Right lobe of liver (tissue), 6 donors: Measurements from ENCODE around the gene IFNA14. TPM values are rescaled to one million over a fixed set of nuclear protein-coding genes. Genes with fewer than 3 reads are reported as not detected.
"Not testable (repeated sequence)": the region's sequence is repeated elsewhere in the genome, so short reads cannot be mapped to it uniquely, and the experiment has no call there.

Experiments used
- ATAC-seq, 4 donors: fragments of 200-7000 bp; cut with Tn5 transposase; one replicate each; pipeline ENCODE4 v1.9.1; 2020; ENCODE audit warnings: mild to moderate bottlenecking in 4 of 4, moderate library complexity in 4 of 4
- DNase-seq, 3 donors: peaks; one replicate each; pipeline ENCODE4 v3.0.0-alpha.2; 2020
- H3K27ac ChIP-seq, 3 donors: fragments of 200-600 bp; one replicate each; pipeline ENCODE4 v1.8.0; 2022
- H3K27me3 ChIP-seq, 2 donors: fragments of 200-600 bp; one replicate each; pipeline ENCODE4 v1.8.0; 2022
- H3K36me3 ChIP-seq, 4 donors: fragments of 200-600 bp; sonication (generic) in 1 of 4; one replicate each; pipeline versions ENCODE4 v1.5.1 to v1.8.0; 2017 to 2022; ENCODE audit warnings: control low read depth in 1 of 4
- H3K4me1 ChIP-seq, 4 donors: fragments of 200-600 bp; sonication (generic) in 1 of 4; one replicate each; pipeline versions ENCODE4 v1.5.1 to v1.8.0; 2017 to 2022; ENCODE audit warnings: control low read depth in 1 of 4
- H3K4me3 ChIP-seq, 3 donors: fragments of 200-600 bp; one replicate each; pipeline ENCODE4 v1.8.0; 2022
- H3K9me3 ChIP-seq, 4 donors: fragments of 200-600 bp; sonication (generic) in 1 of 4; one replicate each; pipeline versions ENCODE4 v1.5.1 to v1.8.0; 2017 to 2022; ENCODE audit warnings: control low read depth in 1 of 4
- CTCF ChIP-seq, 4 donors: fragments of 200-600 bp in 3 of 4; fragments of 450-650 bp in 1 of 4; IDR thresholded peaks; one replicate each; pipeline versions ENCODE4 v1.5.1 to v1.8.0; 2016 to 2022; ENCODE audit warnings: antibody characterized with exemption in 4 of 4, mild to moderate bottlenecking in 2 of 4
- POLR2A ChIP-seq: fragments of 450-650 bp; IDR thresholded peaks from one replicate; pipeline ENCODE4 v1.6.1; 2017; ENCODE audit warnings: antibody characterized with exemption, mild to moderate bottlenecking
- WGBS: methylation state at CpG from one replicate; pipeline ENCODE4 v1.1.6; 2018; ENCODE audit warnings: low coverage, low lambda C conversion rate; ENCODE audit not compliant: insufficient coverage; ENCODE audit errors: missing lambda C conversion rate; 5-methylcytosine and 5-hydroxymethylcytosine counted together
- intact Hi-C, 2 donors: fragments of 100-400 bp; cut with DNase I; formaldehyde crosslinking; loops; one replicate each; pipeline versions ENCODE4 v1.11.2 to v1.14.1; 2022
- total RNA-seq, 6 experiments: library from RNA; depleted of rRNA in 2 of 6; stranded (reverse); fragments of >200 nt in 2 of 6; fragmentation: NEBNext Ultra II Directional in 3 of 6; extraction: Animal tissue kit (Norgen Biotek cat#: 25700) in 3 of 6; gene quantifications; one replicate each; pipeline versions ENCODE4 v1.1.0 to v1.2.4, GENCODE V29; 2016 to 2023
- donor health status: DM: no; HTN: yes; CAD: no.
- donor health status: DM: no; HTN: no; CAD: no.
- donor health status: DM: no; HTN: no; CAD: no.
- donor health status: DM: no; HTN: yes; CAD: no.
- donor health status: DM: no; HTN: yes; CAD: no.

IFNA14 gene
- total RNA-seq, 6 experiments from 2014 or later = not detected

GRCh38 chr9:21255538-21256212, 15.9 kb upstream of the IFNA14 start:
- intact Hi-C loops = no loop called here
- no peak overlapping the region for H3K4me3 ChIP-seq
- no peaks in the 10 kb centered on the region for H3K36me3 ChIP-seq
- H3K9me3 ChIP-seq = no peaks in the 10 kb centered on the region
- H3K4me1 ChIP-seq = no peaks in the 10 kb centered on the region
- no peak overlapping the region for H3K27ac ChIP-seq
- DNase-seq (no peak), ATAC-seq (no peak)
- peaks cover 0 to 3% of the 10 kb centered on the region in 2 donors for H3K27me3 ChIP-seq
- TF ChIP-seq CTCF (IDR thresholded peaks at IDR 0.05) (no peak), POLR2A (no peak)
- WGBS = 56% methylated on average over 5 of the region's 5 CpGs

GRCh38 chr9:21252721-21253547, 13.1 kb upstream of the IFNA14 start:
- peak; percentile 74 to 83 (median 79) for ATAC-seq
- no peak for TF ChIP-seq POLR2A
- TF ChIP-seq CTCF (IDR thresholded peaks at IDR 0.05) = peak; percentile 46 to 60 (median 56)
- WGBS = 0% methylated on average over 3 of the region's 3 CpGs
- Histone ChIP-seq H3K27me3 (peaks cover 0 to 3% of the 10 kb centered on the region in 2 donors), H3K4me3 (no peak overlapping the region), H3K4me1 (no peaks in the 10 kb centered on the region), H3K27ac (no peak overlapping the region), H3K36me3 (no peaks in the 10 kb centered on the region), H3K9me3 (no peaks in the 10 kb centered on the region)
- intact Hi-C loops = no loop called here
- no peak for DNase-seq

GRCh38 chr9:21251638-21252037, 11.8 kb upstream of the IFNA14 start:
- intact Hi-C loops = no loop called here
- H3K9me3 ChIP-seq = no peaks in the 10 kb centered on the region
- H3K4me3 ChIP-seq = no peak overlapping the region
- no peak for DNase-seq
- H3K4me1 ChIP-seq = no peaks in the 10 kb centered on the region
- TF ChIP-seq POLR2A = no peak
- TF ChIP-seq CTCF (IDR thresholded peaks at IDR 0.05) = no peak
- peaks cover 0 to 3% of the 10 kb centered on the region in 2 donors for H3K27me3 ChIP-seq
- H3K27ac ChIP-seq = no peak overlapping the region
- WGBS = 33% methylated on average over 4 of the region's 4 CpGs
- H3K36me3 ChIP-seq = no peaks in the 10 kb centered on the region
- ATAC-seq = peak in 3 of 4 donors; percentile 18 to 44 (median 21)

GRCh38 chr9:21251190-21251589, 11.4 kb upstream of the IFNA14 start:
- DNase-seq (no peak), ATAC-seq (no peak)
- no CpG with 5 or more reads among the region's 1 CpG for WGBS
- Histone ChIP-seq H3K4me3 (no peak overlapping the region), H3K36me3 (no peaks in the 10 kb centered on the region), H3K27ac (no peak overlapping the region), H3K27me3 (peaks cover 0 to under 1% of the 10 kb centered on the region in 2 donors), H3K4me1 (no peaks in the 10 kb centered on the region), H3K9me3 (no peaks in the 10 kb centered on the region)
- no peak for TF ChIP-seq POLR2A
- intact Hi-C loops = no loop called here

GRCh38 chr9:21244836-21245235, 5.0 kb upstream of the IFNA14 start:
- ATAC-seq (no peak), DNase-seq (no peak)
- Histone ChIP-seq H3K27ac (no peak overlapping the region), H3K4me1 (no peaks in the 10 kb centered on the region), H3K9me3 (no peaks in the 10 kb centered on the region), H3K27me3 (no peaks in the 10 kb centered on the region), H3K36me3 (no peaks in the 10 kb centered on the region), H3K4me3 (no peak overlapping the region)
- intact Hi-C loops = no loop called here
- TF ChIP-seq CTCF (IDR thresholded peaks at IDR 0.05) = no peak
- TF ChIP-seq POLR2A = no peak
- WGBS = 5% methylated on average over 2 of the region's 2 CpGs

GRCh38 chr9:21236360-21236714, 3.5 kb downstream of the IFNA14 start:
- H3K36me3 ChIP-seq, DNase-seq, H3K4me1 ChIP-seq, H3K9me3 ChIP-seq, H3K27me3 ChIP-seq, ATAC-seq, H3K4me3 ChIP-seq, H3K27ac ChIP-seq, intact Hi-C loops: not testable (repeated sequence)
- 0% methylated on average over 1 of the region's 1 CpG for WGBS
